Transverse colon (tissue), 4 donors: Measurements from ENCODE around the gene LTA4H. TPM values are rescaled to one million over a fixed set of nuclear protein-coding genes. Genes with fewer than 3 reads are reported as not detected.
A peak's percentile ranks its signal among the peaks of the same experiment; 100 is the strongest.

ENCODE experiments used
- DNase-seq: peaks from one replicate; pipeline ENCODE4 v3.0.0-alpha.2; 2019
- H3K27ac ChIP-seq, 4 donors: fragments of 200-600 bp; sonication (generic); 2 replicates each; pipeline ENCODE4 v1.5.1; 2016 to 2018; ENCODE audit warnings: inconsistent platforms in 4 of 4
- H3K27me3 ChIP-seq: fragments of 200-600 bp; sonication (generic); 2 replicates; pipeline ENCODE4 v1.5.1; 2017; ENCODE audit warnings: inconsistent platforms
- H3K36me3 ChIP-seq, 4 donors: fragments of 200-600 bp; sonication (generic); 2 replicates each; pipeline ENCODE4 v1.5.1; 2017 to 2019; ENCODE audit warnings: inconsistent platforms in 4 of 4
- H3K4me1 ChIP-seq, 4 donors: fragments of 200-600 bp; sonication (generic); 2 replicates each; pipeline ENCODE4 v1.5.1; 2017 to 2020; ENCODE audit warnings: inconsistent platforms in 4 of 4
- H3K4me3 ChIP-seq, 4 donors: fragments of 200-600 bp; sonication (generic); 1 replicate in 1 of 4; 2 replicates in 3 of 4; pipeline versions ENCODE4 v1.5.1 to v1.6.1; 2017 to 2019; ENCODE audit warnings: inconsistent platforms in 4 of 4
- H3K9me3 ChIP-seq, 2 donors: fragments of 200-600 bp; sonication (generic); 2 replicates each; pipeline ENCODE4 v1.5.1; 2017 to 2019; ENCODE audit warnings: inconsistent platforms in 2 of 2
- EP300 ChIP-seq: sonication (generic); formaldehyde crosslinking; IDR thresholded peaks from one replicate; pipeline ENCODE4 v1.6.1; 2017; ENCODE audit warnings: antibody characterized with exemption, low read depth
- POLR2A ChIP-seq: fragments of 450-650 bp; IDR thresholded peaks from one replicate; pipeline ENCODE4 v1.6.1; 2016; ENCODE audit warnings: antibody characterized with exemption, mild to moderate bottlenecking, moderate library complexity
- POLR2AphosphoS5 ChIP-seq, 3 donors: sonication (generic); formaldehyde crosslinking; IDR thresholded peaks; one replicate each; pipeline ENCODE4 v1.6.1; 2016; ENCODE audit warnings: antibody characterized with exemption in 3 of 3
- WGBS, 2 donors: methylation state at CpG; one replicate each; pipeline ENCODE4 v1.1.5; 2018; ENCODE audit warnings: low coverage in 1 of 2; 5-methylcytosine and 5-hydroxymethylcytosine counted together
- in situ Hi-C, 4 donors: fragments of 200-750 bp; cut with MboI; loops; one replicate each; pipeline versions ENCODE4 v1.15.0 to v1.15.1; 2017; ENCODE audit warnings: low sequenced_read_pairs in 3 of 4, low pct_ligation_motif_present in 1 of 4, low pct_unique_long_range_greater_than_20kb in 1 of 4
- intact Hi-C: fragments of 100-400 bp; cut with DNase I; formaldehyde crosslinking; loops from one replicate; pipeline ENCODE4 v1.15.1; 2023; ENCODE audit warnings: low total_unique reads
- total RNA-seq, 4 donors: library from RNA; depleted of rRNA; stranded (reverse); fragments of >200 nt; gene quantifications; one replicate each; pipeline ENCODE4 v1.1.0, GENCODE V29; 2016
- TF ChIP-seq, protein P1 (sequence below), 5 experiments: fragments of 200-600 bp in 3 of 5; fragments of 450-650 bp in 2 of 5; sonication (generic) in 3 of 5; IDR thresholded peaks; 1 replicate in 2 of 5; 2 replicates in 3 of 5; pipeline ENCODE4 v1.5.1; 2016 to 2017; ENCODE audit warnings: antibody characterized with exemption in 5 of 5, inconsistent platforms in 3 of 5, mild to moderate bottlenecking in 2 of 5, moderate library complexity in 1 of 5

The LTA4H gene
- total RNA-seq, 4 donors from 2014 or later = 22.4 to 91.9 (median 63.6) TPM

DNA sequence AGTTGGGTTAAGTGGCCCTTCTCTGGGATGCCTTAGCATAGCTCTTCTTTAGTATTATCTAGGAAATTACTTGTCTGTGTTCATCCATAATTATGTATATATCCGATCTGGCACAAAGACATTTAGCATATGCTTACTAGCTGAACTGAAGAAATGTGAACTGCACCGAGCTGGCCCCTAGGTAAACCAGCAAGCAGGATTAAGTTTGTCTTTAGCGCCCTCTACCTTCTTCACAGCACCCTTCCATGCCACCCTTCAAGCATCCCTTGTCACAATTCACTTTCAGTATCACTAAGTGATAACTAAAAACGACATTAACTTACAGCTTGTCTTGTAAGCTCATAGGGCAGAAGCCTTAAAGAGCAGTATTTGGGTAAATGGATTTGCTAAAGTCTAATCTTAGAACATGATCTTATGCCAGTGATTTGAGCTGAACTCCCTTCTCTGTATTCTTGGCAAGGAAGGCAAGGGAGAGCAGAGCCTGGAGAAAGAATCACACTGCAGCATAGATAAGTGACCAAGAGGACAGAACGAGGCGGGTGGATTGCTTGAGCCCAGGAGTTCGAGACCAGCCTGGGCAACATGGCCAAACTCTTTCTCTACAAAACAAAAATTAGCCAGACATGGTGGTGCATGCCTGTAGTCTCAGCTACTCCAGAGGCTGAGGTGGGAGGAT is 36.6 kb downstream of the LTA4H start:
- TF ChIP-seq POLR2AphosphoS5 (IDR thresholded peaks at IDR 0.05) (no peak), POLR2A (no peak), EP300 (no peak)
- TF ChIP-seq, protein P1, sequence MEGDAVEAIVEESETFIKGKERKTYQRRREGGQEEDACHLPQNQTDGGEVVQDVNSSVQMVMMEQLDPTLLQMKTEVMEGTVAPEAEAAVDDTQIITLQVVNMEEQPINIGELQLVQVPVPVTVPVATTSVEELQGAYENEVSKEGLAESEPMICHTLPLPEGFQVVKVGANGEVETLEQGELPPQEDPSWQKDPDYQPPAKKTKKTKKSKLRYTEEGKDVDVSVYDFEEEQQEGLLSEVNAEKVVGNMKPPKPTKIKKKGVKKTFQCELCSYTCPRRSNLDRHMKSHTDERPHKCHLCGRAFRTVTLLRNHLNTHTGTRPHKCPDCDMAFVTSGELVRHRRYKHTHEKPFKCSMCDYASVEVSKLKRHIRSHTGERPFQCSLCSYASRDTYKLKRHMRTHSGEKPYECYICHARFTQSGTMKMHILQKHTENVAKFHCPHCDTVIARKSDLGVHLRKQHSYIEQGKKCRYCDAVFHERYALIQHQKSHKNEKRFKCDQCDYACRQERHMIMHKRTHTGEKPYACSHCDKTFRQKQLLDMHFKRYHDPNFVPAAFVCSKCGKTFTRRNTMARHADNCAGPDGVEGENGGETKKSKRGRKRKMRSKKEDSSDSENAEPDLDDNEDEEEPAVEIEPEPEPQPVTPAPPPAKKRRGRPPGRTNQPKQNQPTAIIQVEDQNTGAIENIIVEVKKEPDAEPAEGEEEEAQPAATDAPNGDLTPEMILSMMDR (IDR thresholded peaks at IDR 0.05) = peak; percentile 62 to 67 (median 64)
- Histone ChIP-seq H3K9me3 (no peaks in the 10 kb centered on the region), H3K27ac (no peak overlapping the region), H3K4me3 (no peak overlapping the region), H3K36me3 (peaks cover 0 to 19% (median 5%) of the 10 kb centered on the region in 4 donors), H3K4me1 (peaks cover 0 to 7% (median 2%) of the 10 kb centered on the region in 4 donors), H3K27me3 (no peaks in the 10 kb centered on the region)
- in situ Hi-C loops = loop anchor here in 2 of 4 donors (5.0 to 25.0 kb wide), 2 partner anchors 81 to 411 kb away; no protein-coding TSS in a partner anchor
- intact Hi-C loops = loop anchor here (5.0 kb wide), 1 partner anchor 81 kb away; no protein-coding TSS in a partner anchor
- peak; percentile 33 for DNase-seq
- WGBS, 2 donors = 19 to 23% methylated on average over 5 to 7 of the region's 7 CpGs

DNA sequence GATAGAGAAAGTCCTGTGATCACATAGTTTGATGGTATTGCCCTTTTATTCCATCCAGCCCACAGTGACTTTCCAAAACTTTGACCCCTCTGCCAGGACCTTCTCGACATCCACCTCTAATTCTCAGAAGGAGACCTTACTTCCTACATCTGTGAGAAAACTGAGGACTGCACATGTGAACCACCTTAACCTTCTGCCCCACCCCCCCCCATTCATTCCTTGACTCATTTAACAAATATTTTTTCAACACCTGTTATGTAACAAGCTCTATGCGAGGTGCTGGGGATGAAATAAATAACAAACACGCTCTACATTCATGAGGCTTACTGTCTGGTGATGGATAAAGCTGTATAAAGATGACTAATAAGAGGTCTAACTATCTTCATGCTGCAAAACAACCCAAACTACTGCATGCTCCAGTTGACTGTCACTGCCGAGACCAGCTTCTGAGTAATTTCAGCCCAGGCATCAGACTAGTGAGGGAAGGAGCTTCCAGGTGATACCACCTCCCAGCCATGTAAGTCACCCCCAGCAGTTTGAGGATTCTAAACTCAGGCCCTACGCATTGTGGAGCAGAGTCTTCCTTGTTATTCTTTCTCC is 37.4 kb downstream of the LTA4H start:
- Histone ChIP-seq H3K4me3 (no peak overlapping the region), H3K9me3 (no peaks in the 10 kb centered on the region), H3K27me3 (no peaks in the 10 kb centered on the region), H3K4me1 (peaks cover 0 to 7% (median 2%) of the 10 kb centered on the region in 4 donors), H3K27ac (no peak overlapping the region), H3K36me3 (peaks cover 0 to 13% (median 5%) of the 10 kb centered on the region in 4 donors)
- TF ChIP-seq POLR2AphosphoS5 (IDR thresholded peaks at IDR 0.05) = no peak
- TF ChIP-seq EP300 = no peak
- TF ChIP-seq POLR2A = no peak
- TF ChIP-seq, protein P1 (IDR thresholded peaks at IDR 0.05) = no peak
- 79 to 83% methylated on average over 4 to 5 of the region's 5 CpGs for whole genome bisulfite sequencing, 2 donors
- no peak for DNase-seq
- in situ Hi-C loops = loop anchor here in 2 of 4 donors (5.0 to 25.0 kb wide), 2 partner anchors 81 to 411 kb away; no protein-coding TSS in a partner anchor
- intact Hi-C loops = loop anchor here (5.0 kb wide), 1 partner anchor 81 kb away; no protein-coding TSS in a partner anchor

DNA sequence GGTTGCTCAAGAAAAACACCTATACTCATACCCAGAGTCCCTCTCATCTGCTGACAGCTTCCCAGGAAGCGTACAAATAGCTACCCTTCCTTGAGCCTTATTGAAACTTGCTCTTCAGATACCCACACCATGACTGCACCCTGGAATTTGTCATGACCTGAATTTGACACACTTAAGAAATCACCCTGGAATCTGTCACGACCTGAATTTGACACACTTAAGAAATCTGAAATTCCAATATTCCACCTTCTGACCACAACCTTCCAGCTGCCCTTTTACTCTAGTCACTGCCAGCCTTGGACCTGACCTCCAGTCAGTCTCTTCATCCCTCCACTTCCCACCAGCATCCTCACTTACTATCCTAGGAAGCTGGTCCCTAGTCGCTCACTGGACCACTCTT is 38.1 kb downstream of the LTA4H start:
- 91 to 94% methylated on average over 3 of the region's 3 CpGs for WGBS, 2 donors
- intact Hi-C loops (loop anchor here (5.0 kb wide), 1 partner anchor 80 kb away; no protein-coding TSS in a partner anchor), in situ Hi-C loops (loop anchor here in 2 of 4 donors (5.0 to 25.0 kb wide), 2 partner anchors 80 to 410 kb away; no protein-coding TSS in a partner anchor)
- no peak for DNase-seq
- peaks cover 0 to 7% (median 2%) of the 10 kb centered on the region in 4 donors for H3K4me1 ChIP-seq
- H3K27ac ChIP-seq = no peak overlapping the region
- H3K9me3 ChIP-seq = no peaks in the 10 kb centered on the region
- no peaks in the 10 kb centered on the region for H3K27me3 ChIP-seq
- peaks cover 0 to 8% (median 2%) of the 10 kb centered on the region in 4 donors for H3K36me3 ChIP-seq
- TF ChIP-seq POLR2AphosphoS5 (IDR thresholded peaks at IDR 0.05) = no peak
- no peak overlapping the region for H3K4me3 ChIP-seq

DNA sequence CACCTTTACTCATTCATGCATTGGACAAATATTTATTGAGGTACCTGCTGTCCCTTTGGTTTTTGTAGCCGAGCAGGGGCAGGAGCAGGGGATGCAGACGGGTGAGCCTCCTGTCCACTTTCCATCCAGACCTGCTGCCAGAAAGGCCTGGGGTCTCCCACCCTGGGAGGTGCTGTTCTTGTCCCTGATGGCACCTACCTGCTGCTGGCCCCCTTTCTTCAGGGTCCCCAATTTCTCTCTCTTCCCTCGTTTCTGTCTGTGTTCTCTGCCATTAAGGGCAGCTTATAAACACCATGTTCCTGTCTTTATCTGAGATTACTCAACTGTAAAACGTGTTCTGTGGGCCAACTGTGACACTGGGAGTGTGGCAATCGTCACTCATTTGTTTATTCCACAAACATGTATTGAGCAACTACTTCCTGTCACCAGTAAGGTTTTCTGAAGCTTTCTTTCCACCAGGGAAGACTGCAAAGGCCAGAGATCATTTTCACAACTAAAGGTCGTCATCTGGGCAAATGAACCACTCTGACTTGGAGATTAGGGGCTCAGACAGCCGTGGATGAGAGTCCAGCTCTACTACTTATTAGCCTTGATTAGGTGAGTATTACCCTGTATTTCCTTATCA is 39.2 kb downstream of the LTA4H start, which contains the start of gene HAL:
TSS of gene HAL (minus strand) at position 311 of the 625 bp plus-strand sequence. CDS start 434 bp downstream, outside the sequence.
- WGBS, 2 donors = 28 to 51% methylated on average over 2 to 7 of the region's 7 CpGs
- no peak within 1 kb of the TSS for H3K4me3 ChIP-seq
- H3K36me3 ChIP-seq = peaks cover 0 to under 1% (median 0%) of the 10 kb centered on the region in 4 donors
- DNase-seq = peak; percentile 18
- in situ Hi-C loops = loop anchor here in 2 of 4 donors (5.0 to 25.0 kb wide), 2 partner anchors 79 to 409 kb away; no protein-coding TSS in a partner anchor
- peaks cover 0 to 7% (median 2%) of the 10 kb centered on the region in 4 donors for H3K4me1 ChIP-seq
- no peaks in the 10 kb centered on the region for H3K27me3 ChIP-seq
- no peaks in the 10 kb centered on the region for H3K9me3 ChIP-seq
- TF ChIP-seq POLR2A (no peak), POLR2AphosphoS5 (IDR thresholded peaks at IDR 0.05) (no peak), EP300 (no peak)
- TF ChIP-seq, protein P1 (IDR thresholded peaks at IDR 0.05) = no peak
- H3K27ac ChIP-seq = no peak within 1 kb of the TSS
- intact Hi-C loops = loop anchor here (5.0 kb wide), 1 partner anchor 79 kb away; no protein-coding TSS in a partner anchor
